ENCODE results near the gene TMEM38B. TPM values are rescaled to one million over a fixed set of nuclear protein-coding genes. Genes with fewer than 3 reads are reported as not detected.
"Not testable (repeated sequence)": the region's sequence is repeated elsewhere in the genome, so short reads cannot be mapped to it uniquely, and the experiment has no call there.

The TMEM38B gene
- total RNA-seq, 3 donors from 2014 or later: 22.2 to 25.7 (median 22.7) TPM

DNA sequence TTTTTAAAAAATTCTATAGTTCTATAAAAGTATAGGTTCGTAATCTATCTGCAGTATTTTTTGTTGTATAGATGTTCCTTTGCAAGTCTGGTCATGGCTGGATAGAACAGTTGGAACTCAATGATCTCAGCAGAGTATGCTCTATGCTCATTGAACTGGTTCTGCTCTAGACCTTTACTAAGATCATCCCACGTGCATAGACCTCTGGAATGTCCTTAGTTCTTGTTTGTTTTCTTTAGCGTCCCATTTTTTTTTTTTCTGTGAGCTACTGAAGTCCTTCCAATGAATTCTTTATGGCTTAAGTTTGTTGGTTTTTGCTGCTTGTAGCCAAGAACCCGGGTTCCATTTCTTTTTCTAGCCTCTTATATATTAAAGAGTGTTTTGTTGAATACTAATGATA lies 3.5 kb downstream of the TMEM38B start:
- no peak for DNase-seq
- Mint-ChIP-seq H3K4me1 (ENCODE audit: low read depth) (peaks cover 42% of the 10 kb centered on the region), H3K36me3 (ENCODE audit: insufficient read depth) (no peaks in the 10 kb centered on the region), H3K9me3 (no peaks in the 10 kb centered on the region), H3K27me3 (ENCODE audit: low read depth) (peaks cover 8% of the 10 kb centered on the region), H3K4me3 (no peak overlapping the region)
- no peak for ATAC-seq

DNA sequence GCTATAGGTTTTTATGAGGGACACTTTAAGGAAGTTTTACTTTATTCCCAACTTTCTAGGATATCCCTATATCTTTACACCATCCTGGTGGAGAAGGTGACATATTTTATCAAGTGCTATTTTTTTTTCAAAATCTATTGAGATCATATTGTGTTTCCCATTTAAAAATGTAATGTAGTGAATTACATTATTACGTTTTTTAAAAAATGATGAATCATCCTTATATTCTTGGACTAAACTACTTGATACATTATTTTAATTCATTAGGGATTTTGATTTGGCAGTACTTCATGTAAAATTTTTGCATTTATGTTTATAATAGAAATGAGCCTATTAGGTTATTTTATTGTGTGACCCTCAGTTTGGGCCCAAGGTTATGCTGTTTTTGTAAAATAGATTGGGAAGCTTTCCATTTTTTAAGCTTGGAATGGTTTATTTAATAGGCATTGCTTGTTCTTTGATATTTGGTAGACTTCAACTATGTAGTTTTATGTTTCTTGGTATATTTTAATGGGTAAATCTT lies 4.1 kb downstream of the TMEM38B start:
- DNase-seq (no peak), ATAC-seq (no peak)
- no peaks in the 10 kb centered on the region for H3K9me3 Mint-ChIP-seq
- no peaks in the 10 kb centered on the region for H3K36me3 Mint-ChIP-seq (ENCODE audit: insufficient read depth)
- peaks cover 5% of the 10 kb centered on the region for H3K27me3 Mint-ChIP-seq (ENCODE audit: low read depth)
- H3K4me3 Mint-ChIP-seq: no peak overlapping the region
- H3K4me1 Mint-ChIP-seq (ENCODE audit: low read depth): peaks cover 41% of the 10 kb centered on the region

DNA sequence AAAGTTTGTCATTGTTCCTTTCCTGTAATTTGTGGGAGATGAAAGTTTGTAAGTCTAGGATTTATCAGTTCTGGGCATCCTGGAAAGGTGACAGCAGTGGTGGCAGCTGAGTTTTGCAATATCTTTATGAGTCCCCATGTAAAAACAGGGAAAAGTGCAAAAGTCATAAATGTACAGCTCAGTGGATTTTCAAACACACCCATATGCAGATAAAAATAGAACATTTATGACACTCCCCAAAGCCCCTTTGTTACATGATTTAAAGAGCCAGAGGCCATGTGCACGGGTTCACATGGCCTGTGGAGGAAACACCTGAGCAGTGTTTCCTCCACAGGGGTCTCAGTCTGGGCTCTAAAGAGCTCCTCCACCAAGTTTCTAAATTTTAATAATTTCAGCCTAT lies 6.3 kb downstream of the TMEM38B start:
- ATAC-seq: no peak
- H3K36me3 Mint-ChIP-seq (ENCODE audit: insufficient read depth): no peaks in the 10 kb centered on the region
- no peak for DNase-seq
- H3K4me3 Mint-ChIP-seq: no peak overlapping the region
- no peaks in the 10 kb centered on the region for H3K9me3 Mint-ChIP-seq
- H3K27me3 Mint-ChIP-seq (ENCODE audit: low read depth): no peaks in the 10 kb centered on the region
- peaks cover 29% of the 10 kb centered on the region for H3K4me1 Mint-ChIP-seq (ENCODE audit: low read depth)

DNA sequence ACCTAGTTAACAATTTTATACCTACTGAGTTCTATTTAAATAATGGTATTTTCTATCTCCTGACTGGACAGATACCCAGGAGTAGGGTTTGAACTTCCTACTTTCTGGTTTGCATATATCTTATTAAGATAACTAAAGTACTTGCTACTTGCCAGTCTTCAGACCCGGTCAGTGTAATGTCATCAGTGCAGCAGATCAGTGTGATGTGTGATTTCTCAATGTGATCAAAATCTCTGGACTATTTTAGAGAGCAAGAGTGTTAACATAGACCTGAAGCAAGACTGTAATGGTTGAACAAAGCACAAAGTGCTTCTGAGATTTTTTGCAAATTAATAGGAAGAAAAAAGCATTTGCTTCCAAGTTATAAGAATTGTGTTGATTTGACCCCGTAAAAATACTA lies 6.8 kb downstream of the TMEM38B start:
- ATAC-seq (no peak), DNase-seq (no peak)
- Mint-ChIP-seq H3K4me3 (no peak overlapping the region), H3K4me1 (ENCODE audit: low read depth) (peaks cover 26% of the 10 kb centered on the region), H3K9me3 (no peaks in the 10 kb centered on the region), H3K27me3 (ENCODE audit: low read depth) (no peaks in the 10 kb centered on the region), H3K36me3 (ENCODE audit: insufficient read depth) (peaks cover under 1% of the 10 kb centered on the region)

DNA sequence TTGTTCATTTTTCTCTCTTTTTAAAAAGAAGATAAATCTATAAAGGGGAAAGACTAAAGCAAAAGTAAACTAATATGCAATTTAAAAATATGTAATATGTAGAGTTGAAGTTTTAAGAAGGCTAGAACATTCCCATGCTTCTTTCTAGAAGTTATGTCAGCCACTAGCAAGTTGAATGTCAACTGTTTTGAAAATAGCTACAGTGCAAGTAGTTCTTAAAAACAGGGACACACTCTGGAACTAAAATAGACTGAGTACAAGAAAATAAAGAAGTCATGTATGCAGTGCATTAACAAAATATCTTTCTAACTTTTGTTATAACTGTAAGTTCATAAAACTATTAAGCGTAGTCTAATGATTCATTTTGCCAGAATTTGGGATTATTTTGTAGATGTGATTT lies 7.9 kb downstream of the TMEM38B start:
- Mint-ChIP-seq H3K9me3 (no peaks in the 10 kb centered on the region), H3K4me3 (no peak overlapping the region), H3K27me3 (ENCODE audit: low read depth) (no peaks in the 10 kb centered on the region), H3K4me1 (ENCODE audit: low read depth) (peaks cover 21% of the 10 kb centered on the region), H3K36me3 (ENCODE audit: insufficient read depth) (peaks cover 3% of the 10 kb centered on the region)
- ATAC-seq: no peak
- DNase-seq: no peak

DNA sequence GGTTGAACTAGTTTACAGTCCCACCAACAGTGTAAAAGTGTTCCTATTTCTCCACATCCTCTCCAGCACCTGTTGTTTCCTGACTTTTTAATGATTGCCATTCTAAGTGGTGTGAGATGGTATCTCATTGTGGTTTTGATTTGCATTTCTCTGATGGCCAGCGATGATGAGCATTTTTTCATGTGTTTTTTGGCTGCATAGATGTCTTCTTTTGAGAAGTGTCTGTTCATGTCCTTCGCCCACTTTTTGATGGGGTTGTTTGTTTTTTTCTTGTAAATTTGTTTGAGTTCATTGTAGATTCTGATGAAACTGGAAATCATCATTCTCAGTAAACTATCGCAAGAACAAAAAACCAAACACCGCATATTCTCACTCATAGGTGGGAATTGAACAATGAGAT lies 9.3 kb downstream of the TMEM38B start:
- H3K27me3 Mint-ChIP-seq (ENCODE audit: low read depth); H3K4me3 Mint-ChIP-seq; H3K36me3 Mint-ChIP-seq (ENCODE audit: insufficient read depth); ATAC-seq; DNase-seq; H3K9me3 Mint-ChIP-seq: not testable (repeated sequence)
- H3K4me1 Mint-ChIP-seq (ENCODE audit: low read depth): peaks cover 26% of the 10 kb centered on the region

DNA sequence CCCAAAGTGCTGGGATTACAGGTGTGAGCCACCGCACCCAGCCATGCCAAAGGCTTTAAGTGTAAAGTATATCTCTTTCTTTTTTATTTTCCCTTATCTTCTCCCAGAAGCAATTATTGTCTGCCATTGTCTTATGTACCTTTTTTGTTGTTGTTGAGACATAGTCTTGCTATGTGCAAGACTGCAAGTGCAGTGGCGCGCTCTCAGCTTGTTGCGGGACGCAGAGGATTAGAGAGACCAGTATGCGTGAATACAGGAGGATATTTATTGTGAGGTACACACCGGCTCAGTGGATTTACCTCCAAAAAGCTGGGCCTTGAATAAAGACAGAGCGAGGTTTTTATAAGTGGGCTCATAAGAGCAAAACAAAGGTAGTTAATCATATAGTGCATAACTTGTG lies 11.8 kb downstream of the TMEM38B start:
- peaks cover 7% of the 10 kb centered on the region for H3K36me3 Mint-ChIP-seq (ENCODE audit: insufficient read depth)
- no peak overlapping the region for H3K4me3 Mint-ChIP-seq
- ATAC-seq (no peak), DNase-seq (no peak)
- H3K4me1 Mint-ChIP-seq (ENCODE audit: low read depth): peaks cover 12% of the 10 kb centered on the region
- no peaks in the 10 kb centered on the region for H3K27me3 Mint-ChIP-seq (ENCODE audit: low read depth)
- H3K9me3 Mint-ChIP-seq: no peaks in the 10 kb centered on the region

DNA sequence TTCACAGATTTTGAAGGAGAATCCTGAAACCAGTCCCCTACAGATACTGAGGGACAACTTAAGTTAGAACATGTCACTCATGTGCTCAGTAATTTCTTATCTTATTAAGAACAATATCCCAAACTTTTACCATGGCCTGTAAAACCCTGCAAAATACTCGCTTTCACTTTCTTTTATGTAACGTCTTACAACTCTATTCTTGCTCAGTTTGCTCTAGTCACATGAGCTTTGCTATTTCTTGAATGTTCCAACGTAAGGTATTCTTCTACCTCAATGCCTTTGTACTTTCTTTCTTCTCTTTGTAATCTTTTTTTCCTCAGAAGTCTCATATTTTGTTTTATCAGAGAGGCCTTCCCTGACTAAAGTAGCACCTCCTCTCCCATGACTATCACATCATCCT lies 14.1 kb downstream of the TMEM38B start:
- peaks cover 7% of the 10 kb centered on the region for H3K36me3 Mint-ChIP-seq (ENCODE audit: insufficient read depth)
- no peak for ATAC-seq
- H3K4me3 Mint-ChIP-seq: peak overlapping the region; percentile 15
- H3K27me3 Mint-ChIP-seq (ENCODE audit: low read depth): no peaks in the 10 kb centered on the region
- H3K4me1 Mint-ChIP-seq (ENCODE audit: low read depth): peaks cover 10% of the 10 kb centered on the region
- no peak for DNase-seq
- H3K9me3 Mint-ChIP-seq: no peaks in the 10 kb centered on the region

DNA sequence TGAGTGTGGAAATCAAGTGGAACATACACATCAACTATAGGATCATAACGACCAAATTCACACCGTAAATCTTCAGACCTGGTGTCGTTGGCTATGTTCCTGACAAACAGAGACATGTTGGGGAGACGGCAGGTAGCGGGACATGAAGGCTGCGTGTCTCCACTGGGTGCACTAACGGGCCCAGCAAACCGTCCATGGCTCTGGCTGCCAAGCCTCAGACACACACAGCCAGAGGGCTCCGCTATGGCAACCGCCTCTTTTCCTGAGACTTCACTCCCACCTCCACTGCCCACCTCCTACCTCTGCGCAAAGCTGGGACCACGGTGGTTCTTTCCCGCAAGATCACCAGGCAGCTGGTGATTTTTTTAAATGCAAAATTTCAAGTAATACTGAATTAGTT lies 16.3 kb downstream of the TMEM38B start:
- no peaks in the 10 kb centered on the region for H3K27me3 Mint-ChIP-seq (ENCODE audit: low read depth)
- no peak for DNase-seq
- peaks cover 10% of the 10 kb centered on the region for H3K4me1 Mint-ChIP-seq (ENCODE audit: low read depth)
- H3K4me3 Mint-ChIP-seq: no peak overlapping the region
- peaks cover 7% of the 10 kb centered on the region for H3K36me3 Mint-ChIP-seq (ENCODE audit: insufficient read depth)
- H3K9me3 Mint-ChIP-seq: no peaks in the 10 kb centered on the region
- no peak for ATAC-seq

DNA sequence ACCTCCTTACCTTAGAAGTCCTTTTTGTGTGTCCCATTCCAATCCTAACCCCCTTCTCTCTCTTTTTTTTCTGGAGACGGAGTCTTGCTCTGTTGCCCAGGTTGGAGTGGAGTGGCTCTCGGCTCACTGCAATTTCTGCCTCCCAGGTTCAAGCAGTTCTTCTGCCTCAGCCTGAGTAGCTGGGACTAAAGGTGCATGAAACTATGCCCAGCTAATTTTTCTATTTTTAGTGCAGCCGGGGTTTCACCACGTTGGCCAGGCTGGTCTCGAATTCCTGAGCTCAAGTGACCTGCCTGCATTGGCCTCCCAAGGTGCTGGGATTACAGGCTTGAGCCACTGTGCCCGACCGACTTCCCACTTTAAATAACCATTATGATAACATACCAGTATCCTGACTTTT lies 17.5 kb downstream of the TMEM38B start:
- ATAC-seq (no peak), DNase-seq (no peak)
- Mint-ChIP-seq H3K36me3 (ENCODE audit: insufficient read depth) (peaks cover 4% of the 10 kb centered on the region), H3K4me1 (ENCODE audit: low read depth) (peaks cover 10% of the 10 kb centered on the region), H3K27me3 (ENCODE audit: low read depth) (no peaks in the 10 kb centered on the region), H3K9me3 (no peaks in the 10 kb centered on the region), H3K4me3 (no peak overlapping the region)

DNA sequence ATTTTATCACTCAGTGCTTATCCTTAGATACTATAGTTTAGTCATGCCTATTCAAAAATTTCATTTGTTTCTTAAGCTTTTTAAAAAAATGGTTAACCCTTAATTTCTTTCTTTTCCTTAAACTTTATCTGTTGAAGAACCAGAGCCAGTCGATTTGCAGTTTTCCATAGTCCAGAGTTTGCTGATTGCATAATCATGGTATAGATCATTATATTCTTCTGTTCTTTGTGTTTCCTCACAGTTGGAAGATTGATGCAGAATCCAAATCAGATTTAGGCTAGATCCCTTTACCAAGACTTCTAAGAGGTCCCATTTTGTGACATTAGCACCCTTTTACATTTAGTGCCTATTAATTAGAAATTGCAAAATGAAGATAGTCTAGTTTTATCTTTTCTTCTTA lies 18.0 kb downstream of the TMEM38B start:
- ATAC-seq (no peak), DNase-seq (no peak)
- H3K4me3 Mint-ChIP-seq: no peak overlapping the region
- peaks cover 10% of the 10 kb centered on the region for H3K4me1 Mint-ChIP-seq (ENCODE audit: low read depth)
- H3K9me3 Mint-ChIP-seq: no peaks in the 10 kb centered on the region
- H3K27me3 Mint-ChIP-seq (ENCODE audit: low read depth): no peaks in the 10 kb centered on the region
- H3K36me3 Mint-ChIP-seq (ENCODE audit: insufficient read depth): peaks cover 4% of the 10 kb centered on the region

DNA sequence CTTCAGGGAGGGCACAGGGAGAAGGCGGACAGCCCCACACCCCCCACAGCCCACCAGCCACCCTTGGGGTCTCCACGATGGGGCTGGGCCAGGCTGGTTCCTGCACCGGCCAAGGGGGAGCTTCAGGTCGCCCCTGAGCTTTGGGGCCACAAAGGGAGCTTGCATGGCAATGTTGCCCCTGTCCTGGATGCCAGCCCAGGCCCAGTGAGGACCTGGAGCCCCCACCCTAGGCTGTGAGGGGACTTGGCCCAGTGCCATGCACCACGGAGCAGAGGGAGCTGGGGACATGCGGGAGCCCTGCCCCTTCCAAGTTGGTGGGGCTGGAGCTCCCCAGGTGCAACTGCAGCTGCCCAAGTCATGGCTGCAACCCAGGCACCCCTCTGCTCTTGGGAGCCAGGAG lies 18.4 kb downstream of the TMEM38B start:
- DNase-seq (no peak), ATAC-seq (no peak)
- H3K9me3 Mint-ChIP-seq: no peaks in the 10 kb centered on the region
- H3K36me3 Mint-ChIP-seq (ENCODE audit: insufficient read depth): peaks cover 4% of the 10 kb centered on the region
- no peaks in the 10 kb centered on the region for H3K27me3 Mint-ChIP-seq (ENCODE audit: low read depth)
- peaks cover 10% of the 10 kb centered on the region for H3K4me1 Mint-ChIP-seq (ENCODE audit: low read depth)
- no peak overlapping the region for H3K4me3 Mint-ChIP-seq

DNA sequence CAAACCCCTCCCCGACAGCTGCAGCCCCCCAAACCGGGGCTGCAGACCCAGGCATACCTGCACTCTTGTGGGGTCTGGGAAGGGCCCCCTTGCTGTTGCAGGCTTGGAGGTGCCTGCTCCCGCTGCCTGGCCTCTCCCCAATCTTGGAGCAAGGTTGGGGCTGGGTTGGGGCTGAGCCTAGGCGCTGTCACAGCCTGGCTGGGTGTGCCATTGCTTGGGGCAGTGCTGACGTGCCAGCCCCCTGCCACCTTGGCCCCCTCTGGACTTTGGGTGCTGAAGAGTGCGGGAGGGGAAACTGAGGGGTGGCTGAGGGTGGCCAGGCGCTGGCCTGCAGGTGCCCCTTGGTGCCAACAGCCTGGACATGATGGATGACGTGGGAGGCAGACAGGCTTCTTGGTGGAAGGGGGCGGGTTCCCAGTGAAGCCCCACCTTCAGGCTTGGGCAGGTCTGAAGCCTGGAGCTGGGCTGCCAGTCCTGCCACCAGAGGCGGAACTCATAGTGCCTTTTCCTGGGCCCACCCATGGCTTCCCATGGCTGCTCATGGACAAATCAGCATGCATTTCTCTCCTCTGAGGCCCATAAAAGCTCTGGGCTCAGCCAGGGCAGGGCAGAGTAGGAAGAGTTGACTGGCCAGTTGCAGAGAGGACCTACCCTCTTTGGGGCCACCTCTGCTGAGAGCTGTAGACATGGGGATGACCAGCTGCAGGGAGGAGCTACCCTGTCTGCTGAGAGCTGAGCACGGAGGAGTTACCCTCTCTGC lies 19.1 kb downstream of the TMEM38B start:
- H3K36me3 Mint-ChIP-seq (ENCODE audit: insufficient read depth): peaks cover 4% of the 10 kb centered on the region
- DNase-seq (no peak), ATAC-seq (no peak)
- H3K4me3 Mint-ChIP-seq: no peak overlapping the region
- H3K27me3 Mint-ChIP-seq (ENCODE audit: low read depth): no peaks in the 10 kb centered on the region
- no peaks in the 10 kb centered on the region for H3K9me3 Mint-ChIP-seq
- peaks cover 5% of the 10 kb centered on the region for H3K4me1 Mint-ChIP-seq (ENCODE audit: low read depth)

DNA sequence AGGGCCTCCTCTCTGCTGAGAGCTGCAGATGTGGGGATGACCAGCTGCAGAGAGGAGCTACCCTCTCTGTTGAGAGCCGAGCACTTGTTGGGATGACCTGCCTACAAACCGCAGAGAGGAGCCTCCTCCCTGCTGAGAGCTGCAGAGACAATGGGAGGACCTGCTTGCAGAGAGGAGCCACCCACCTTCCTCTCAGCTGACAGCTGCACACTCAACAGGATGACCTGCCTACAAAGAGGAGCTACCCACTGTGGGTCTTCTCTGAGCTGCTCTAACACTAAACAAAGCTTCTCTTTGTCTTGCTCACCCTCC lies 19.6 kb downstream of the TMEM38B start:
- no peaks in the 10 kb centered on the region for H3K27me3 Mint-ChIP-seq (ENCODE audit: low read depth)
- H3K9me3 Mint-ChIP-seq: no peaks in the 10 kb centered on the region
- H3K4me1 Mint-ChIP-seq (ENCODE audit: low read depth): no peaks in the 10 kb centered on the region
- H3K4me3 Mint-ChIP-seq: no peak overlapping the region
- H3K36me3 Mint-ChIP-seq (ENCODE audit: insufficient read depth): peaks cover 4% of the 10 kb centered on the region
- DNase-seq (no peak), ATAC-seq (no peak)

DNA sequence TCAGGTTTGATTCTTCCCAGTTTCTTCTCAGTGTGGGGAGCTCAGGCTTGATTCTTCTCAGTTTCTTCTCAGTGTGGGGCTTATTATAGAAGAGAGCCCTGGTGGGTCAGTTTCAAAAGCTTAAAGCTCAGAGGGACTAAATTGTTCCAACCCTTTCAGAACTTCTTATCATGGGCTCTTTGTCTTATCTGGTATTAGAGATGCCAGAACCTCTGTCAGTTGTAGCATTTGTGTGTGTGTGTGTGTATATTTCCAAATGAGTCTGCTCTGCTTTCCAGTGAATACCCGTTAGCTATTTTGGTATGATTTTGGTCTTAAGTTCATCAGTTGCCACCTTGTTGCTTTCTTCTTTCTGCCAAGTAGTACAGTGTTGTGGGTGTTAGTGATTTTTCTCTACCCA lies 21.8 kb downstream of the TMEM38B start:
- no peak for ATAC-seq
- H3K36me3 Mint-ChIP-seq (ENCODE audit: insufficient read depth): no peaks in the 10 kb centered on the region

More for the DNA sequence above, 21.8 kb downstream of the TMEM38B start:
- no peaks in the 10 kb centered on the region for H3K9me3 Mint-ChIP-seq
- H3K4me3 Mint-ChIP-seq: no peak overlapping the region
- no peaks in the 10 kb centered on the region for H3K4me1 Mint-ChIP-seq (ENCODE audit: low read depth)
- H3K27me3 Mint-ChIP-seq (ENCODE audit: low read depth): no peaks in the 10 kb centered on the region
- DNase-seq: no peak
